Caki2 (cell line): Measurements from ENCODE around the gene PIK3R2. TPM values are rescaled to one million over a fixed set of nuclear protein-coding genes. Genes with fewer than 3 reads are reported as not detected.

Experiments
- DNase-seq: peaks from one replicate; pipeline ENCODE4 v3.0.0-alpha.2; 2015; ENCODE audit warnings: low read depth
- in situ Hi-C: cut with HindIII; loops from 2 replicates; pipeline ENCODE4 v1.10.0; 2016; ENCODE audit warnings: low sequenced_read_pairs, low pct_unique_long_range_greater_than_20kb, mixed read lengths
- total RNA-seq: library from RNA; depleted of rRNA; stranded (reverse); fragments of >200 nt; shearing (Covaris generic); gene quantifications from 2 replicates; pipeline ENCODE4 v1.2.3, GENCODE V29; 2014; ENCODE audit warnings: low replicate concordance

PIK3R2 gene
- total RNA-seq, 1 experiment from 2014 or later, result 8.1 TPM

- no peak for DNase-seq
- in situ Hi-C loops, result no loop called here
These were observed 13.0 kb downstream of the PIK3R2 start for GRCh38 chr19:18165794-18166544.

- in situ Hi-C loops, result no loop called here
- DNase-seq, result no peak
These were observed 14.0 kb downstream of the PIK3R2 start for GRCh38 chr19:18167011-18167410.

- in situ Hi-C loops, result no loop called here
- no peak for DNase-seq
These were observed 15.1 kb downstream of the PIK3R2 start for GRCh38 chr19:18167975-18168645.

GRCh38 chr19:18168673-18169381 lies 15.9 kb downstream of the PIK3R2 start:
- DNase-seq, result no peak

GRCh38 chr19:18170714-18171255 lies 17.8 kb downstream of the PIK3R2 start:
- no peak for DNase-seq
- in situ Hi-C loops, result no loop called here

More at GRCh38 chr19:18168673-18169381, 15.9 kb downstream of the PIK3R2 start:
- in situ Hi-C loops, result no loop called here

- in situ Hi-C loops, result no loop called here
These were observed 18.8 kb downstream of the PIK3R2 start for GRCh38 chr19:18171605-18172327.

GRCh38 chr19:18172331-18173053 lies 19.5 kb downstream of the PIK3R2 start:
- no peak for DNase-seq
- in situ Hi-C loops, result no loop called here

More at GRCh38 chr19:18171605-18172327, 18.8 kb downstream of the PIK3R2 start:
- no peak for DNase-seq

- in situ Hi-C loops, result no loop called here
- no peak for DNase-seq
These were observed 20.1 kb downstream of the PIK3R2 start for GRCh38 chr19:18173054-18173571.

GRCh38 chr19:18173572-18174288 lies 20.8 kb downstream of the PIK3R2 start, which contains the start of gene IFI30:
Gene IFI30 (plus strand): TSS chr19:18173813. CDS start chr19:18173842, 29 bp downstream.
- in situ Hi-C loops, result no loop called here

GRCh38 chr19:18174983-18175382 lies 22.0 kb downstream of the PIK3R2 start:
- no peak for DNase-seq
- in situ Hi-C loops, result no loop called here

More at GRCh38 chr19:18173572-18174288, 20.8 kb downstream of the PIK3R2 start, which contains the start of gene IFI30:
- DNase-seq, result peak; percentile 73

GRCh38 chr19:18176367-18177310 lies 23.7 kb downstream of the PIK3R2 start:
- DNase-seq, result no peak
- in situ Hi-C loops, result no loop called here

GRCh38 chr19:18179957-18180356 lies 27.0 kb downstream of the PIK3R2 start:
- in situ Hi-C loops, result no loop called here

GRCh38 chr19:18183529-18183928 lies 30.6 kb downstream of the PIK3R2 start:
- DNase-seq, result no peak
- in situ Hi-C loops, result no loop called here

More at GRCh38 chr19:18179957-18180356, 27.0 kb downstream of the PIK3R2 start:
- no peak for DNase-seq

GRCh38 chr19:18185538-18185937 lies 32.6 kb downstream of the PIK3R2 start:
- no peak for DNase-seq
- in situ Hi-C loops, result no loop called here

GRCh38 chr19:18190278-18190677 lies 37.3 kb downstream of the PIK3R2 start:
- in situ Hi-C loops, result no loop called here
- no peak for DNase-seq

- no peak for DNase-seq
- in situ Hi-C loops, result no loop called here
These were observed 38.7 kb downstream of the PIK3R2 start for GRCh38 chr19:18191640-18192062.
